GM19043 (cell line): ENCODE measurements around the gene TMEM87B.
"Not testable (repeated sequence)": the region's sequence is repeated elsewhere in the genome, so short reads cannot be mapped to it uniquely, and the experiment has no call there.

ENCODE experiments used
- ATAC-seq: cut with Tn5 transposase; IDR thresholded peaks from one replicate; pipeline ENCODE4 v1.9.1; 2021; ENCODE audit warnings: low read depth; ENCODE audit not compliant: unreplicated experiment

The TMEM87B gene

GRCh38 chr2:112113354-112113753 is 58.3 kb downstream of the TMEM87B start:
- ATAC-seq, result not testable (repeated sequence)

GRCh38 chr2:112118148-112118547 is 63.1 kb downstream of the TMEM87B start:
- no peak for ATAC-seq

DNA sequence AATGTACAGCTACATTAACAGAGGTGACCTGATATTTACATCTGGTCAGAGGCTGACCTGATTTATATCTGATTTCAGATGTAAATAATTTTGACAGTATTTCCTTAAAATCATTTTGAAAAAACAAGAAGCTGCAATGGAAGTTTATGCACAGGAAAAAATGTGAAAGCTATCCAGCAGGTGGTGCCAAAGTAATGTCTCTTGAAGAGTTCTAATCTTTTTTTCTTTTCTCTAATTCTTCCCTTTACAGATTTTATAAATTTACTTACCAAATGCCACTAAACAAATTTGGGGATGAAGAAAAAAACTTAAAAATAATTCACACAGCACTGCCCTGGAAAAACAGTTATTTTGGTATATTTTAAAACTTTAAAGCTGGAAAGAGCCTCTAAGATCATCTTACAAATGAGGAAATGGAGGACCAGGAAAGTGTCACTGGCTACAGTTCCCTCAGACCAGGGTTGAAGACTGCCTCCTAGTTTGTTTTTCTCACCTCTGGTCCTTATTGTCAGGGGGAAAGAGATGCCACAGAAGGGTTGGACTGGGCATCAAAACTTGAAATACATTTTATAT is 66.7 kb downstream of the TMEM87B start:
- no peak for ATAC-seq

GRCh38 chr2:112129060-112129459 is 74.0 kb downstream of the TMEM87B start:
- no peak for ATAC-seq

DNA sequence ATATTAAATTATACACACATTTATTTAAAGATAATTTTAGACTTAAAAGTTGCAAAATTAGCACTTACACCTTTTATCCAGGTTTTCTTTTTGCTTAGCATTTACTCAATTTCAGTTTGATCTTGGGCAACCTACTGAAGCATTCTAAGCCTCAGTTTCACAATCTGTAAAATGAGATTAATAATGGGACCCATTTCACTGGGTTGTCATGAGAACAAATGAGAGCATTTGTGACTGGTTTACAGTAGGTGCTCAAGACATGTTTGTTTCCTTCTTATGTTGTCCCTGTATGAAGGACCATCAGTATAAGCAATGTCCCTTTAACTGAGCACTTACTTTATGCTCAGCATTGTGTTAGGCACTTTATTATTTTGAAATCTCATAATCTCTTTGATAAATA is 78.3 kb downstream of the TMEM87B start:
- no peak for ATAC-seq

- no peak for ATAC-seq
Observed at GRCh38 chr2:112134120-112134519, 79.1 kb downstream of the TMEM87B start.

DNA sequence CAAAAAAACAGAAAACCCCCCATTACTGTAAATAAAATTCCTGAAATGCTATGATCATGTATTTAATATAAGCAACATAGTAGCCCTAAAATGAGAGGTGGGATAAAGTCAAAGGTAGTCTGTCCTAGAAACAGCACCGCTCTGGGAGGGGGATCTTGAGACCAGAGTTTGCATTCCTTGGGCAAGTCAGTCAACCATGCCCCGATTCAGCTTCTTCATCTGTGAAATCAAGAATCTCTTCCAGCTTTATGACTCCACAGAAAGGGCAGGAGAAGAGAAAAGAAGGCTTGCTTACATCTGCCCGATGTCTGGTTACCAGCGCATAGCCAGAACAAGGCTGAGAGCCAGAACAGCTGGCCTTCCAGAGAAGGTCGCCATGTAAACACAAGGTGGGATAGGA is 81.0 kb downstream of the TMEM87B start:
- no peak for ATAC-seq

DNA sequence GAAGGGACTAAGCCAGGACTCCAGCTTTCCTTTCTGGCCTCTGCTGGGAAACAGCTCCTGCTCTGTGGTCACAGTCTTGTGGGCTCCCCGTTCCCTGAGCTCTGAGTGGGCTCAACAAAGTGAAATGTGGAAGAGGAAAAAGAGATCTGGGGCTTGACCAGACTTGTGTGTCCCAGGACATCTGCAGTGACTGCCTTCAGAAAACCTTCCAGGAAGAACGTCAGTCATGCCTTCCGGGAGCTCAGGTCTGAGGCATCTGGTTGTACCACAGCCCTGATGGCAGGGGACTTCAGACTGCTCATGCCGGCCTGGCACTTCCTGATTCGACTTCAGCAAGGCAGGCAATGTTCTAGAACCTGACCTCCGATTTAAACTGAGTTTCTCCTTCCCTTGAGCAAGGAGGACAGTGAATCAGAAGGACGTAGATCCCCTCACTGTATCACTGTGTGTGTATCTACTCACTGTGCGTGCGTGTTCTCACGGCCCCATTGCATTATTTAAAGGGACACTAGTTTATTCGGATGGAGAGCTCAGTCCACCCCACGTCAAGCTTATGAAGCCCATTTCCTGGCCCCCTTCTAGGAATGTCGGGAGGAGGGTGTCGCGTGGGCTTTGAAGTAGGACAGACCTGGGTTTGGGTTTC is 82.6 kb downstream of the TMEM87B start:
- ATAC-seq, result no peak

DNA sequence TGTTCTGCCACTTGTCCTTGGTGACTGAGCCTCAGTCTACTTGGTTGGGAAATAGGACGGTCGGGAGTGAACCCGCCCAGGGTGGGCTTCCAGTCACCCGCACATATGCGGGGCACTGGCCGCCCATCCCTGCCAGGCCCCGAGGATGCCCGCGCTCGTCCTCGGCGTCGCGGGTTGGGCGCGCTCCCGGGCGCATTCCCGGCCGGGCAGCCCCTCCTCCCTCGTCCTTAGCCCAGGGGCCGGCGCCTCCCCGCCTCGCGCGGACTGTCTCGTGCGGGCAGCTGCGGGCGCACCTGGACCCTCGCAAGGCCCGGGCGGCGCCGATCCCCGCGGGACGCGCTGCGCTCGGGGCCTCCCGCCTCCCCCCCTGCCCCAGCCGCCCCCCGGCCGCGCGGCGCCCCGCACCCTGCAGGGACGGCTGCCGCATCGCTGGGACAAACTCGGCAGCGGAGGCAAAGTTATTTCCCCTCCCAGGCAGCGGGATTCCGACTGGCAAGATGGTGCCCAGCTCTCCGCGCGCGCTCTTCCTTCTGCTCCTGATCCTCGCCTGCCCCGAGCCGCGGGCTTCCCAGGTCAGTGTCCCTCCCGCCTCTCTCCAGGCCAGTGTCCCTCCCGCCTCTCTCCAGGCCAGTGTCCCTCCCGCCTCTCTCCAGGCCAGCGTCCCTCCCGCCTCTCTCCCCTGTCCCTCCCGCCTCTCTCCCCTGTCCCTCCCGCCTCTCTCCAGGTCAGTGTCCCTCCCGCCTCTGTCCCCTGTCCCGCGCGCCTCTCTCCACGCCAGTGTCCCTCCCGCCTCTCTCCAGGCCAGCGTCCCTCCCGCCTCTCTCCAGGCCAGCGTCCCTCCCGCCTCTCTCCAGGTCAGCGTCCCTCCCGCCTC is 83.3 kb downstream of the TMEM87B start, which contains the start of gene FBLN7:
TSS of gene FBLN7 (plus strand) at position 227 of the 874 bp plus-strand sequence. CDS start at position 498, 271 bp downstream.
- no peak for ATAC-seq

DNA sequence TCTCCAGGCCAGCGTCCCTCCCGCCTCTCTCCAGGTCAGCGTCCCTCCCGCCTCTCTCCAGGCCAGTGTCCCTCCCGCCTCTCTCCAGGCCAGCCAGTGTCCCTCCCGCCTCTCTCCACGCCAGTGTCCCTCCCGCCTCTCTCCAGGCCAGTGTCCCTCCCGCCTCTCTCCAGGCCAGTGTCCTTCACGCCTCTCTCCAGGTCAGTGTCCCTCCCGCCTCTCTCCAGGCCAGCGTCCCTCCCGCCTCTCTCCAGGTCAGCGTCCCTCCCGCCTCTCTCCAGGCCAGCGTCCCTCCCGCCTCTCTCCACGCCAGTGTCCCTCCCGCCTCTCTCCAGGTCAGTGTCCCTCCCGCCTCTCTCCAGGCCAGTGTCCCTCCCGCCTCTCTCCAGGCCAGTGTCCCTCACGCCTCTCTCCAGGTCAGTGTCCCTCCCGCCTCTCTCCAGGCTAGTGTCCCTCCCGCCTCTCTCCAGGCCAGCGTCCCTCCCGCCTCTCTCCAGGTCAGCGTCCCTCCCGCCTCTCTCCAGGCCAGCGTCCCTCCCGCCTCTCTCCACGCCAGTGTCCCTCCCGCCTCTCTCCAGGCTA is 84.1 kb downstream of the TMEM87B start:
- ATAC-seq, result not testable (repeated sequence)

DNA sequence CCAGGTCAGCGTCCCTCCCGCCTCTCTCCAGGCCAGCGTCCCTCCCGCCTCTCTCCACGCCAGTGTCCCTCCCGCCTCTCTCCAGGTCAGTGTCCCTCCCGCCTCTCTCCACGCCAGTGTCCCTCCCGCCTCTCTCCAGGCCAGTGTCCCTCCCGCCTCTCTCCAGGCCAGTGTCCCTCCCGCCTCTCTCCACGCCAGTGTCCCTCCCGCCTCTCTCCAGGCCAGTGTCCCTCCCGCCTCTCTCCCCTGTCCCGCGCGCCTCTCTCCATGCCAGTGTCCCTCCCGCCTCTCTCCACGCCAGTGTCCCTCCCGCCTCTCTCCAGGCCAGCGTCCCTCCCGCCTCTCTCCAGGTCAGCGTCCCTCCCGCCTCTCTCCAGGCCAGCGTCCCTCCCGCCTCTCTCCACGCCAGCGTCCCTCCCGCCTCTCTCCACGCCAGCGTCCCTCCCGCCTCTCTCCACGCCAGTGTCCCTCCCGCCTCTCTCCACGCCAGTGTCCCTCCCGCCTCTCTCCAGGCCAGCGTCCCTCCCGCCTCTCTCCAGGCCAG is 84.7 kb downstream of the TMEM87B start:
- not testable (repeated sequence) for ATAC-seq

GRCh38 chr2:112140205-112140802 is 85.2 kb downstream of the TMEM87B start:
- no peak for ATAC-seq

GRCh38 chr2:112140899-112141625 is 86.0 kb downstream of the TMEM87B start:
- no peak for ATAC-seq

DNA sequence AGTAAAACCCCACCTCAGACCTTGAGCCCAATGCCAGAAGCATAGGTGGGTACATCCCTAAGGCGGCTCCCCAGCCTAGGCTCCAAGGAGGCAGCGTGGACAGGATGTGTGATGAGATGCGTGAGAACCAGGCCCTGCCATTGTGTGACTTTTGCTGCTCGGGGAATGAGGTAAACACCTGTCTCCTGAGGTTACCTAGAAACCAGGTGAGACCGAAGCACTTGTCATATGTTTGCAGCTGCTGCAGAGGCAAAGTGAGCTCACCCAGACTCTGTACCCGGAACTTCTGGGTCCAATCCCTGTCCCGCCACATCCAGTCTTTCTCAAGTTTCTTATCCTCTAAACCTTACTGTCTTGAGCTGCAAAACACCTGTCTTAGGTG is 86.5 kb downstream of the TMEM87B start:
- ATAC-seq, result no peak

GRCh38 chr2:112142525-112143078 is 87.5 kb downstream of the TMEM87B start:
- no peak for ATAC-seq

DNA sequence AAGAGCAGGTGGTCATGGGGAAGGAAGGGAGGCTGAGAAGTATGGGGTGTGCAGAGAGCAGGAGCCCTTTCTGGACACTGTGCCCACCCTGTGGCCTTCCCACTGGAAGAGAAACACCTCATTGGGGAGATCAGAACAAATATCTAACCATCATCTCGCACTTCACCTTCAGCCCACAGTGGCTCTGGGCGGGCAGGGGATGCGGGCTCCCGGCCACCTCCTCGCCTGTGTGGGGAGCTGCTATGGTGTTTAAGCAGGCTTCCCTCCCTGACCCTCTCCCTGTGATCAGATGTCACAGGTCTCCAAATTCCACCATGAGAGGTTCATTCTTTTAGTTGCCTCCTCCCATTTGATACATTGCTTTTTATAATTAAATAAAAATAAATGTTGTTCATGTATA is 88.1 kb downstream of the TMEM87B start:
- no peak for ATAC-seq

- no peak for ATAC-seq
Observed at GRCh38 chr2:112144966-112145365, 89.9 kb downstream of the TMEM87B start.

- no peak for ATAC-seq
Observed at GRCh38 chr2:112147382-112148168, 92.5 kb downstream of the TMEM87B start.

DNA sequence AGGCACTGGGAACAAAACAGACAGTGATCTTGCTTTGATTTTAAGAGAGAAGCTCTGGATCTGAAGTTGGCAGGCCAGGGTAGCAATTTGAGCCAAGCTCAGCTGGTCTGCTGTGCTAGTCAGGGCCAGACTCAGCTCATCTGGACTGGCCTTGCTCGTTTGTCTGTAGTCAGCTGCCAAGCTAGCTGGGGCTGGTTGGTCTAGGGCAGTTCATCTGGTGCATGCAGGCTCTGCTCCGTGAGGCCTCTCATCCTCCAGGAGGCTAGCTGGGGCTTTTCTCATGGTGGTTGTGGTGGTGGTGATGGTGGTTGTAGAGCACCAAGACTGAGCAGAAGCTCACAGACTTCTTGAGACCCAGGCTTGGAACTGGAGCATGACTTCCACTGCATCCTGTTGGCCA is 93.4 kb downstream of the TMEM87B start:
- ATAC-seq, result no peak
